ENCODE measurements around the gene HADHB.
"Not testable (repeated sequence)": the region's sequence is repeated elsewhere in the genome, so short reads cannot be mapped to it uniquely, and the experiment has no call there.

Gene HADHB

GRCh38 chr2:26324903-26325302 lies 80.2 kb downstream of the HADHB start:
- H3K4me3 ChIP-seq (ENCODE audit: control insufficient read depth in 1 of 7, extremely low read depth in 1 of 7, insufficient read depth in 4 of 7, low read depth in 2 of 7, low read length in 6 of 7): no peak overlapping the region
- POLR2A ChIA-PET: no interaction called here
- peaks cover 0 to 26% (median 2%) of the 10 kb centered on the region in 4 experiments for H3K4me1 ChIP-seq (ENCODE audit: control extremely low read depth in 1 of 4, control insufficient read depth in 4 of 4, insufficient read depth in 4 of 4, low read length in 3 of 4)
- CTCF ChIA-PET: interaction anchor here (0.7 kb wide), 1 partner anchor 11 kb away, joined by 3 read pairs; no protein-coding TSS in a partner anchor
- no peak for DNase-seq
- no peaks in the 10 kb centered on the region for H3K9me3 ChIP-seq (ENCODE audit: control extremely low read depth in 1 of 5, control insufficient read depth in 4 of 5, insufficient read depth in 2 of 5, low read depth in 1 of 5, low read length in 4 of 5)
- H3K27me3 ChIP-seq (replicated peaks in 2 of 5; ENCODE audit: control insufficient read depth in 4 of 5, insufficient read depth in 5 of 5, low read length in 4 of 5): no peaks in the 10 kb centered on the region
- no peaks in the 10 kb centered on the region for H3K36me3 ChIP-seq (ENCODE audit: control insufficient read depth in 4 of 4, insufficient read depth in 4 of 4, low read length in 3 of 4)
- 67% methylated on average over 2 of the region's 3 CpGs for WGBS (ENCODE audit: insufficient coverage)
- no peak overlapping the region for H3K27ac ChIP-seq (ENCODE audit: insufficient read depth in 1 of 2, low read depth in 1 of 2, low read length in 2 of 2, poor library complexity in 1 of 2, severe bottlenecking in 2 of 2)

- WGBS (ENCODE audit: insufficient coverage): 100% methylated on average over 1 of the region's 4 CpGs
- Histone ChIP-seq H3K9me3 (ENCODE audit: control extremely low read depth in 1 of 5, control insufficient read depth in 4 of 5, insufficient read depth in 2 of 5, low read depth in 1 of 5, low read length in 4 of 5) (no peaks in the 10 kb centered on the region), H3K4me1 (ENCODE audit: control extremely low read depth in 1 of 4, control insufficient read depth in 4 of 4, insufficient read depth in 4 of 4, low read length in 3 of 4) (peaks cover 2 to 35% (median 9%) of the 10 kb centered on the region in 4 experiments), H3K27me3 (replicated peaks in 2 of 5; ENCODE audit: control insufficient read depth in 4 of 5, insufficient read depth in 5 of 5, low read length in 4 of 5) (no peaks in the 10 kb centered on the region), H3K36me3 (ENCODE audit: control insufficient read depth in 4 of 4, insufficient read depth in 4 of 4, low read length in 3 of 4) (no peaks in the 10 kb centered on the region), H3K27ac (ENCODE audit: insufficient read depth in 1 of 2, low read depth in 1 of 2, low read length in 2 of 2, poor library complexity in 1 of 2, severe bottlenecking in 2 of 2) (no peak overlapping the region), H3K4me3 (ENCODE audit: control insufficient read depth in 1 of 7, extremely low read depth in 1 of 7, insufficient read depth in 4 of 7, low read depth in 2 of 7, low read length in 6 of 7) (no peak overlapping the region)
- CTCF ChIA-PET: no interaction called here
- DNase-seq: no peak
- POLR2A ChIA-PET: no interaction called here
Observed at GRCh38 chr2:26325851-26326250, 81.1 kb downstream of the HADHB start.

GRCh38 chr2:26326514-26326913 lies 81.8 kb downstream of the HADHB start:
- ChIA-PET CTCF (interaction anchor here (1.0 kb wide), 2 partner anchors 9 to 27 kb away, joined by 3 to 4 read pairs; no protein-coding TSS in a partner anchor), POLR2A (no interaction called here)
- H3K27ac ChIP-seq (ENCODE audit: insufficient read depth in 1 of 2, low read depth in 1 of 2, low read length in 2 of 2, poor library complexity in 1 of 2, severe bottlenecking in 2 of 2): no peak overlapping the region
- H3K27me3 ChIP-seq (replicated peaks in 2 of 5; ENCODE audit: control insufficient read depth in 4 of 5, insufficient read depth in 5 of 5, low read length in 4 of 5): no peaks in the 10 kb centered on the region
- H3K9me3 ChIP-seq (ENCODE audit: control extremely low read depth in 1 of 5, control insufficient read depth in 4 of 5, insufficient read depth in 2 of 5, low read depth in 1 of 5, low read length in 4 of 5): no peaks in the 10 kb centered on the region
- H3K36me3 ChIP-seq (ENCODE audit: control insufficient read depth in 4 of 4, insufficient read depth in 4 of 4, low read length in 3 of 4): no peaks in the 10 kb centered on the region
- H3K4me1 ChIP-seq (ENCODE audit: control extremely low read depth in 1 of 4, control insufficient read depth in 4 of 4, insufficient read depth in 4 of 4, low read length in 3 of 4): peaks cover 2 to 36% (median 9%) of the 10 kb centered on the region in 4 experiments
- WGBS (ENCODE audit: insufficient coverage): 100% methylated on average over 1 of the region's 1 CpG
- no peak overlapping the region for H3K4me3 ChIP-seq (ENCODE audit: control insufficient read depth in 1 of 7, extremely low read depth in 1 of 7, insufficient read depth in 4 of 7, low read depth in 2 of 7, low read length in 6 of 7)
- DNase-seq: no peak

- Histone ChIP-seq H3K27ac (ENCODE audit: insufficient read depth in 1 of 2, low read depth in 1 of 2, low read length in 2 of 2, poor library complexity in 1 of 2, severe bottlenecking in 2 of 2) (no peak overlapping the region), H3K27me3 (replicated peaks in 2 of 5; ENCODE audit: control insufficient read depth in 4 of 5, insufficient read depth in 5 of 5, low read length in 4 of 5) (no peaks in the 10 kb centered on the region), H3K9me3 (ENCODE audit: control extremely low read depth in 1 of 5, control insufficient read depth in 4 of 5, insufficient read depth in 2 of 5, low read depth in 1 of 5, low read length in 4 of 5) (no peaks in the 10 kb centered on the region), H3K4me1 (ENCODE audit: control extremely low read depth in 1 of 4, control insufficient read depth in 4 of 4, insufficient read depth in 4 of 4, low read length in 3 of 4) (peaks cover 2 to 36% (median 9%) of the 10 kb centered on the region in 4 experiments), H3K4me3 (ENCODE audit: control insufficient read depth in 1 of 7, extremely low read depth in 1 of 7, insufficient read depth in 4 of 7, low read depth in 2 of 7, low read length in 6 of 7) (no peak overlapping the region), H3K36me3 (ENCODE audit: control insufficient read depth in 4 of 4, insufficient read depth in 4 of 4, low read length in 3 of 4) (no peaks in the 10 kb centered on the region)
- CTCF ChIA-PET: interaction anchor here (0.6 to 4.0 kb wide), 6 partner anchors 10 to 882 kb away, joined by 3 to 23 read pairs (median 3); no protein-coding TSS in a partner anchor
- DNase-seq: peak in 2 of 3 donors; percentile 23 to 26
- POLR2A ChIA-PET: no interaction called here
- 57% methylated on average over 1 of the region's 5 CpGs for WGBS (ENCODE audit: insufficient coverage)
Observed at GRCh38 chr2:26327291-26328272, 82.8 kb downstream of the HADHB start.

- peaks cover 2 to 39% (median 9%) of the 10 kb centered on the region in 4 experiments for H3K4me1 ChIP-seq (ENCODE audit: control extremely low read depth in 1 of 4, control insufficient read depth in 4 of 4, insufficient read depth in 4 of 4, low read length in 3 of 4)
- H3K9me3 ChIP-seq (ENCODE audit: control extremely low read depth in 1 of 5, control insufficient read depth in 4 of 5, insufficient read depth in 2 of 5, low read depth in 1 of 5, low read length in 4 of 5); H3K27me3 ChIP-seq (replicated peaks in 2 of 5; ENCODE audit: control insufficient read depth in 4 of 5, insufficient read depth in 5 of 5, low read length in 4 of 5); H3K4me3 ChIP-seq (ENCODE audit: control insufficient read depth in 1 of 7, extremely low read depth in 1 of 7, insufficient read depth in 4 of 7, low read depth in 2 of 7, low read length in 6 of 7); POLR2A ChIA-PET; DNase-seq; H3K36me3 ChIP-seq (ENCODE audit: control insufficient read depth in 4 of 4, insufficient read depth in 4 of 4, low read length in 3 of 4); H3K27ac ChIP-seq (ENCODE audit: insufficient read depth in 1 of 2, low read depth in 1 of 2, low read length in 2 of 2, poor library complexity in 1 of 2, severe bottlenecking in 2 of 2): not testable (repeated sequence)
- CTCF ChIA-PET: interaction anchor here (1.2 to 4.0 kb wide), 3 partner anchors 12 to 98 kb away, joined by 3 to 23 read pairs (median 3); no protein-coding TSS in a partner anchor
- WGBS (ENCODE audit: insufficient coverage): 100% methylated on average over 2 of the region's 4 CpGs
Observed at GRCh38 chr2:26329083-26329482, 84.3 kb downstream of the HADHB start.

GRCh38 chr2:26330114-26330549 lies 85.4 kb downstream of the HADHB start:
- Histone ChIP-seq H3K36me3 (ENCODE audit: control insufficient read depth in 4 of 4, insufficient read depth in 4 of 4, low read length in 3 of 4) (no peaks in the 10 kb centered on the region), H3K4me1 (ENCODE audit: control extremely low read depth in 1 of 4, control insufficient read depth in 4 of 4, insufficient read depth in 4 of 4, low read length in 3 of 4) (peaks cover 2 to 39% (median 9%) of the 10 kb centered on the region in 4 experiments), H3K9me3 (ENCODE audit: control extremely low read depth in 1 of 5, control insufficient read depth in 4 of 5, insufficient read depth in 2 of 5, low read depth in 1 of 5, low read length in 4 of 5) (no peaks in the 10 kb centered on the region), H3K27me3 (replicated peaks in 2 of 5; ENCODE audit: control insufficient read depth in 4 of 5, insufficient read depth in 5 of 5, low read length in 4 of 5) (no peaks in the 10 kb centered on the region), H3K4me3 (ENCODE audit: control insufficient read depth in 1 of 7, extremely low read depth in 1 of 7, insufficient read depth in 4 of 7, low read depth in 2 of 7, low read length in 6 of 7) (peak overlapping the region in 2 of 7 experiments; percentile 19 to 37), H3K27ac (ENCODE audit: insufficient read depth in 1 of 2, low read depth in 1 of 2, low read length in 2 of 2, poor library complexity in 1 of 2, severe bottlenecking in 2 of 2) (no peak overlapping the region)
- peak; percentile 84 to 87 (median 87) for DNase-seq
- CTCF ChIA-PET: interaction anchor here (1.1 to 4.0 kb wide), 5 partner anchors 13 to 139 kb away, joined by 3 to 23 read pairs (median 3); no protein-coding TSS in a partner anchor
- 0% methylated on average over 6 of the region's 7 CpGs for WGBS (ENCODE audit: insufficient coverage)
- POLR2A ChIA-PET: no interaction called here

GRCh38 chr2:26330604-26331003 lies 85.9 kb downstream of the HADHB start:
- Histone ChIP-seq H3K4me1 (ENCODE audit: control extremely low read depth in 1 of 4, control insufficient read depth in 4 of 4, insufficient read depth in 4 of 4, low read length in 3 of 4) (peaks cover 2 to 39% (median 9%) of the 10 kb centered on the region in 4 experiments), H3K27me3 (replicated peaks in 2 of 5; ENCODE audit: control insufficient read depth in 4 of 5, insufficient read depth in 5 of 5, low read length in 4 of 5) (no peaks in the 10 kb centered on the region), H3K9me3 (ENCODE audit: control extremely low read depth in 1 of 5, control insufficient read depth in 4 of 5, insufficient read depth in 2 of 5, low read depth in 1 of 5, low read length in 4 of 5) (no peaks in the 10 kb centered on the region), H3K4me3 (ENCODE audit: control insufficient read depth in 1 of 7, extremely low read depth in 1 of 7, insufficient read depth in 4 of 7, low read depth in 2 of 7, low read length in 6 of 7) (peak overlapping the region in 1 of 7 experiments; percentile 37), H3K27ac (ENCODE audit: insufficient read depth in 1 of 2, low read depth in 1 of 2, low read length in 2 of 2, poor library complexity in 1 of 2, severe bottlenecking in 2 of 2) (no peak overlapping the region), H3K36me3 (ENCODE audit: control insufficient read depth in 4 of 4, insufficient read depth in 4 of 4, low read length in 3 of 4) (no peaks in the 10 kb centered on the region)
- 100% methylated on average over 1 of the region's 3 CpGs for WGBS (ENCODE audit: insufficient coverage)
- CTCF ChIA-PET: interaction anchor here (0.9 to 4.0 kb wide), 6 partner anchors 13 to 139 kb away, joined by 3 to 23 read pairs (median 3); no protein-coding TSS in a partner anchor
- no peak for DNase-seq
- POLR2A ChIA-PET: no interaction called here
